Neural cell (in vitro differentiated cells): ENCODE results near the gene USP12. TPM values are rescaled to one million over a fixed set of nuclear protein-coding genes. Genes with fewer than 3 reads are reported as not detected.

Experiments used
- H2AFZ ChIP-seq: fragments of 200-600, 300-800 bp; sonication (generic), shearing (Covaris generic); 2 replicates; pipeline ENCODE4 v1.6.0; 2014; ENCODE audit warnings: low read depth, mild to moderate bottlenecking, antibody characterized with exemption, low read length, moderate library complexity
- H3F3A ChIP-seq: fragments of 200-600 bp; shearing (Covaris generic); 2 replicates; pipeline ENCODE4 v1.6.1; 2016; ENCODE audit warnings: mild to moderate bottlenecking, moderate library complexity, mixed read lengths, antibody characterized with exemption, low read length; ENCODE audit not compliant: insufficient read depth, poor library complexity, severe bottlenecking
- H3K27ac ChIP-seq: fragments of 200-600, 300-800 bp; sonication (generic), shearing (Covaris generic); 2 replicates; pipeline ENCODE4 v1.5.1; 2014; ENCODE audit warnings: mild to moderate bottlenecking, low read length, moderate library complexity
- H3K27me3 ChIP-seq: fragments of 300-800, 200-600 bp; sonication (generic), shearing (Covaris generic); 2 replicates; pipeline ENCODE4 v1.6.0; 2014; ENCODE audit warnings: mild to moderate bottlenecking, low read depth, low read length, moderate library complexity; ENCODE audit not compliant: insufficient read depth
- H3K36me3 ChIP-seq: fragments of 300-800, 200-600 bp; sonication (generic), shearing (Covaris generic); 2 replicates; pipeline ENCODE4 v1.5.1; 2014; ENCODE audit warnings: mild to moderate bottlenecking, antibody characterized with exemption, low read length, moderate library complexity; ENCODE audit not compliant: insufficient read depth
- H3K4me2 ChIP-seq: fragments of 300-800, 200-600 bp; sonication (generic), shearing (Covaris generic); 2 replicates; pipeline ENCODE4 v1.6.0; 2014; ENCODE audit warnings: mild to moderate bottlenecking, low read length
- H3K4me3 ChIP-seq: fragments of 300-800, 200-600 bp; sonication (generic), shearing (Covaris generic); 2 replicates; pipeline ENCODE4 v1.5.1; 2014; ENCODE audit warnings: mild to moderate bottlenecking, low read length, moderate library complexity
- H3K79me2 ChIP-seq: fragments of 200-600 bp; shearing (Covaris generic); replicated peaks from 2 replicates; pipeline ENCODE4 v1.6.0; 2014; ENCODE audit warnings: mild to moderate bottlenecking, low read length, moderate library complexity; ENCODE audit not compliant: insufficient read depth
- H3K9ac ChIP-seq: fragments of 300-800, 200-600 bp; sonication (generic), shearing (Covaris generic); 2 replicates; pipeline ENCODE4 v1.6.1; 2016; ENCODE audit warnings: mild to moderate bottlenecking, low read length, mixed read lengths
- H3K9me2 ChIP-seq: fragments of 200-600 bp; shearing (Covaris generic); 2 replicates; pipeline ENCODE4 v1.6.1; 2016; ENCODE audit warnings: mild to moderate bottlenecking, low read length, mixed read lengths; ENCODE audit not compliant: insufficient read depth
- H3K9me3 ChIP-seq: fragments of 200-600, 300-800 bp; sonication (generic), shearing (Covaris generic); 2 replicates; pipeline ENCODE4 v1.6.1; 2016; ENCODE audit warnings: mild to moderate bottlenecking, mixed run types, low read length, moderate library complexity, mixed read lengths
- H4K20me1 ChIP-seq: fragments of 200-600 bp; shearing (Covaris generic); 2 replicates; pipeline ENCODE4 v1.6.1; 2016; ENCODE audit warnings: mild to moderate bottlenecking, mixed run types; ENCODE audit not compliant: insufficient read depth
- CTCF ChIP-seq: fragments of 450-650 bp; IDR thresholded peaks from 2 replicates; pipeline ENCODE4 v1.5.1; 2014; ENCODE audit warnings: antibody characterized with exemption, mild to moderate bottlenecking, moderate library complexity; ENCODE audit not compliant: poor library complexity, severe bottlenecking
- EP300 ChIP-seq: fragments of 450-650 bp; conservative IDR thresholded peaks from 2 replicates; pipeline ENCODE4 v1.6.1; 2014; ENCODE audit warnings: antibody characterized with exemption, mild to moderate bottlenecking, moderate library complexity; ENCODE audit not compliant: poor library complexity, severe bottlenecking
- EZH2 ChIP-seq: fragments of 200-600, 300-800 bp; shearing (Covaris generic), sonication (generic); IDR thresholded peaks from 2 replicates; pipeline ENCODE4 v1.6.1; 2014; ENCODE audit warnings: antibody characterized with exemption, low read length, borderline replicate concordance, mild to moderate bottlenecking; ENCODE audit not compliant: insufficient read depth, poor library complexity, severe bottlenecking
- MXI1 ChIP-seq: fragments of 450-650 bp; conservative IDR thresholded peaks from 2 replicates; pipeline ENCODE4 v1.6.1; 2014; ENCODE audit warnings: antibody characterized with exemption, mild to moderate bottlenecking; ENCODE audit not compliant: poor library complexity, severe bottlenecking
- POLR2AphosphoS5 ChIP-seq: IDR thresholded peaks from 2 replicates; pipeline ENCODE4 v1.6.1; 2012
- REST ChIP-seq: IDR thresholded peaks from 2 replicates; pipeline ENCODE4 v1.6.1; 2012; ENCODE audit warnings: borderline replicate concordance
- SMC3 ChIP-seq: fragments of 450-650 bp; conservative IDR thresholded peaks from 2 replicates; pipeline ENCODE4 v1.6.1; 2014; ENCODE audit warnings: antibody characterized with exemption, mild to moderate bottlenecking, moderate library complexity; ENCODE audit not compliant: poor library complexity
- TAF1 ChIP-seq: IDR thresholded peaks from 2 replicates; pipeline ENCODE4 v1.6.1; 2012; ENCODE audit warnings: low read depth
- polyA plus RNA-seq: library from polyadenylated mRNA; depleted of rRNA; stranded (reverse); fragments of >200 nt; gene quantifications from 2 replicates; pipeline ENCODE4 v1.2.3, GENCODE V29; 2014

Gene USP12
- polyA plus RNA-seq, 1 donor from 2014 or later, result 26.2 TPM

DNA sequence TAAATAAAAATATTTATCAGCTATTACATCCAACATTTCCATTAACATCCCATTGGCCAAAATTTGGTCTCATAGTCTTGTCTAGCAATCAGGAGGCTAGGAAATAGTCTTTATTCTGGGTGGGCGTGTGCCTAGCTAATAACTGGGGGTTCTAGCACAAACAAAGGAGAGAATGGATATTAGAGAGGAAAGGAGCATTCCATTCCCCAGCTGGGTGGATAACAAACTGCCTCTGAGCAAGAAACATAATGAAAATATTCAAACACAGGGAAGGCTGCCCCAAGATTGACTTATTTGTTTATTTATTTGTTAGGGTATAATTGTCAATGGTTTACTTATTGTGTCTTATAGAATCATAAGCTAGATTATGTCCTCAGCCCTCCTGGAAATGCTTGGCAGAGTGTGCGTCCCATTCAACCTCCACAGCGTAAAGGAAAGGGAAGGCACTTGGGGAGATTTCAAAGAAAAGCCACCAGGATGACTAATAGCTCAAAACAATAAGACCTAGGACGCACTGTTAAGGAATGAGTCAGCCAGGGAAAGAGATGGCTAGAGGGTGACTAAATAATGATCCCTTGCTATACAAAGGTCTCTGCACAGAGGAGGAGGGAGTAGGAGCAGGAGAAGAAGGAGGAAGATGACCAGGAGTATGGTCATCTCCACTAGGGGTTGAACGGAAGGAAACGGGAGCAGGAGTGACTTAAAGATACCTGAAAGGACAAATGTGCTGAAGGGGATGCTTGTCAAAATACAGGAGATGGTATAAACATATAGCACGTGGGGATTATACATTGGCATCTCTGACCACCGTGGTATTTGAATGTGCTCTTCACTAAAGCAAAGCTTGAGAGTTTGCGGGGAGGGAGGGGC lies 23.5 kb upstream of the USP12 start:
- Histone ChIP-seq H3K4me2 (no peak overlapping the region), H2AFZ (no peak overlapping the region), H3K27ac (no peak overlapping the region), H3K9ac (no peak overlapping the region), H3K27me3 (no peaks in the 10 kb centered on the region), H4K20me1 (no peaks in the 10 kb centered on the region), H3F3A (no peaks in the 10 kb centered on the region), H3K79me2 (no peaks in the 10 kb centered on the region), H3K9me3 (no peaks in the 10 kb centered on the region), H3K9me2 (no peaks in the 10 kb centered on the region), H3K36me3 (no peaks in the 10 kb centered on the region), H3K4me3 (no peak overlapping the region)
- TF ChIP-seq MXI1 (no peak), SMC3 (no peak), EP300 (no peak), POLR2AphosphoS5 (no peak), CTCF (no peak), EZH2 (no peak), TAF1 (no peak), REST (no peak)

DNA sequence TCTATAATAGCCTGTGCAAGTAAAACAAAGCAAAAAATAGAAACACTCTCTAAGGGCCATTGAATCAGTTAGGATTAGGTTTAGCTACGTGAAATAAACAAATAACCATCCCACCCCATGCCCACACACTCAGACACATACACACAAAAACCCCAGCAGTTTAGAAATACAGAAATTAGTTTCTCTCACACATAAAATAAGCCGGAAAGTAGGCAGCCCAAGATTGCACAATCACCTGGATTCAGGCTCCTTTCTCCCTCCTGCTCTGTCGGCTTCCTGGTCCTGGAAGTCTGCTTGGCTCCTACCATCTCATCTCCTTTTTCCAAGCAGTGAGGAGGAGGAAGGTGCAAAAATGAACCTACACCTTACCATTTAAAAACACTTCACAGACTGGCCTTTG lies 22.6 kb upstream of the USP12 start:
- Histone ChIP-seq H3K9me2 (no peaks in the 10 kb centered on the region), H3K36me3 (no peaks in the 10 kb centered on the region), H3K4me2 (no peak overlapping the region), H3K79me2 (no peaks in the 10 kb centered on the region), H3K27ac (no peak overlapping the region), H3K27me3 (no peaks in the 10 kb centered on the region), H3K9me3 (no peaks in the 10 kb centered on the region), H3K4me3 (no peak overlapping the region), H2AFZ (no peak overlapping the region), H4K20me1 (no peaks in the 10 kb centered on the region), H3K9ac (no peak overlapping the region), H3F3A (no peaks in the 10 kb centered on the region)
- no peak for TF ChIP-seq EP300
